Measurements from ENCODE around the gene SFRP4. TPM values are rescaled to one million over a fixed set of nuclear protein-coding genes. Genes with fewer than 3 reads are reported as not detected.

SFRP4 gene
- total and polyA plus RNA-seq, 10 of the 15 experiments (the other 5 are each of a cell fraction or from before 2014, with no cell fraction given) = 0.02 to 0.15 (median 0.14) TPM; not detected in 7

GRCh38 chr7:37915438-37915837 is 1.2 kb downstream of the SFRP4 start (continued):
- TF ChIP-seq, protein P1, sequence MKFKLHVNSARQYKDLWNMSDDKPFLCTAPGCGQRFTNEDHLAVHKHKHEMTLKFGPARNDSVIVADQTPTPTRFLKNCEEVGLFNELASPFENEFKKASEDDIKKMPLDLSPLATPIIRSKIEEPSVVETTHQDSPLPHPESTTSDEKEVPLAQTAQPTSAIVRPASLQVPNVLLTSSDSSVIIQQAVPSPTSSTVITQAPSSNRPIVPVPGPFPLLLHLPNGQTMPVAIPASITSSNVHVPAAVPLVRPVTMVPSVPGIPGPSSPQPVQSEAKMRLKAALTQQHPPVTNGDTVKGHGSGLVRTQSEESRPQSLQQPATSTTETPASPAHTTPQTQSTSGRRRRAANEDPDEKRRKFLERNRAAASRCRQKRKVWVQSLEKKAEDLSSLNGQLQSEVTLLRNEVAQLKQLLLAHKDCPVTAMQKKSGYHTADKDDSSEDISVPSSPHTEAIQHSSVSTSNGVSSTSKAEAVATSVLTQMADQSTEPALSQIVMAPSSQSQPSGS (IDR thresholded peaks at IDR 0.05; ENCODE audit: low read length) = no peak
- TF ChIP-seq MXI1 (IDR thresholded peaks at IDR 0.05; ENCODE audit: low read depth, low read length) (no peak), ZNF274 (IDR thresholded peaks at IDR 0.05; ENCODE audit: insufficient read depth, insufficient read length) (no peak), NFIC (IDR thresholded peaks at IDR 0.05; ENCODE audit: low read depth, low read length) (no peak), CHD4 (IDR thresholded peaks at IDR 0.05) (no peak), GABPA (IDR thresholded peaks at IDR 0.05; ENCODE audit: low read depth) (no peak), ZNF207 (IDR thresholded peaks at IDR 0.05; ENCODE audit: borderline replicate concordance) (no peak), NBN (IDR thresholded peaks at IDR 0.05) (0 out of 2 replicates have a peak, but pooled peaks have one; percentile 23), BMI1 (IDR thresholded peaks at IDR 0.05; ENCODE audit: borderline replicate concordance) (peak; percentile 76; the same call in 1 of the 2 replicates), HCFC1 (IDR thresholded peaks at IDR 0.05; ENCODE audit: low read length) (no peak), PRDM15 (CRISPR knock-in tag; IDR thresholded peaks at IDR 0.05) (no peak), ATF7 (IDR thresholded peaks at IDR 0.05; ENCODE audit: low read depth) (peak; percentile 53), SUPT20H (IDR thresholded peaks at IDR 0.05; ENCODE audit: borderline replicate concordance, control insufficient read depth, low read depth, low read length) (no peak), SMAD1 (IDR thresholded peaks at IDR 0.05; ENCODE audit: low read depth, partially characterized antibody) (peak; percentile 96), ZNF217 (IDR thresholded peaks at IDR 0.05) (peak; percentile 61; the same call in 1 of the 2 replicates), YBX1 (IDR thresholded peaks at IDR 0.05) (no peak), CBX3 (IDR thresholded peaks at IDR 0.05; ENCODE audit: borderline replicate concordance, low read depth) (no peak)
- TF ChIP-seq, protein P2, sequence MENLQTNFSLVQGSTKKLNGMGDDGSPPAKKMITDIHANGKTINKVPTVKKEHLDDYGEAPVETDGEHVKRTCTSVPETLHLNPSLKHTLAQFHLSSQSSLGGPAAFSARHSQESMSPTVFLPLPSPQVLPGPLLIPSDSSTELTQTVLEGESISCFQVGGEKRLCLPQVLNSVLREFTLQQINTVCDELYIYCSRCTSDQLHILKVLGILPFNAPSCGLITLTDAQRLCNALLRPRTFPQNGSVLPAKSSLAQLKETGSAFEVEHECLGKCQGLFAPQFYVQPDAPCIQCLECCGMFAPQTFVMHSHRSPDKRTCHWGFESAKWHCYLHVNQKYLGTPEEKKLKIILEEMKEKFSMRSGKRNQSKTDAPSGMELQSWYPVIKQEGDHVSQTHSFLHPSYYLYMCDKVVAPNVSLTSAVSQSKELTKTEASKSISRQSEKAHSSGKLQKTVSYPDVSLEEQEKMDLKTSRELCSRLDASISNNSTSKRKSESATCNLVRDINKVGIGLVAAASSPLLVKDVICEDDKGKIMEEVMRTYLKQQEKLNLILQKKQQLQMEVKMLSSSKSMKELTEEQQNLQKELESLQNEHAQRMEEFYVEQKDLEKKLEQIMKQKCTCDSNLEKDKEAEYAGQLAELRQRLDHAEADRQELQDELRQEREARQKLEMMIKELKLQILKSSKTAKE (IDR thresholded peaks at IDR 0.05; ENCODE audit: low read depth, poor library complexity, severe bottlenecking) = peak; percentile 69
- TF ChIP-seq, protein P3, sequence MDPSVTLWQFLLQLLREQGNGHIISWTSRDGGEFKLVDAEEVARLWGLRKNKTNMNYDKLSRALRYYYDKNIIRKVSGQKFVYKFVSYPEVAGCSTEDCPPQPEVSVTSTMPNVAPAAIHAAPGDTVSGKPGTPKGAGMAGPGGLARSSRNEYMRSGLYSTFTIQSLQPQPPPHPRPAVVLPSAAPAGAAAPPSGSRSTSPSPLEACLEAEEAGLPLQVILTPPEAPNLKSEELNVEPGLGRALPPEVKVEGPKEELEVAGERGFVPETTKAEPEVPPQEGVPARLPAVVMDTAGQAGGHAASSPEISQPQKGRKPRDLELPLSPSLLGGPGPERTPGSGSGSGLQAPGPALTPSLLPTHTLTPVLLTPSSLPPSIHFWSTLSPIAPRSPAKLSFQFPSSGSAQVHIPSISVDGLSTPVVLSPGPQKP (IDR thresholded peaks at IDR 0.05; ENCODE audit: low read depth, low read length) = no peak
- TF ChIP-seq, protein P4, sequence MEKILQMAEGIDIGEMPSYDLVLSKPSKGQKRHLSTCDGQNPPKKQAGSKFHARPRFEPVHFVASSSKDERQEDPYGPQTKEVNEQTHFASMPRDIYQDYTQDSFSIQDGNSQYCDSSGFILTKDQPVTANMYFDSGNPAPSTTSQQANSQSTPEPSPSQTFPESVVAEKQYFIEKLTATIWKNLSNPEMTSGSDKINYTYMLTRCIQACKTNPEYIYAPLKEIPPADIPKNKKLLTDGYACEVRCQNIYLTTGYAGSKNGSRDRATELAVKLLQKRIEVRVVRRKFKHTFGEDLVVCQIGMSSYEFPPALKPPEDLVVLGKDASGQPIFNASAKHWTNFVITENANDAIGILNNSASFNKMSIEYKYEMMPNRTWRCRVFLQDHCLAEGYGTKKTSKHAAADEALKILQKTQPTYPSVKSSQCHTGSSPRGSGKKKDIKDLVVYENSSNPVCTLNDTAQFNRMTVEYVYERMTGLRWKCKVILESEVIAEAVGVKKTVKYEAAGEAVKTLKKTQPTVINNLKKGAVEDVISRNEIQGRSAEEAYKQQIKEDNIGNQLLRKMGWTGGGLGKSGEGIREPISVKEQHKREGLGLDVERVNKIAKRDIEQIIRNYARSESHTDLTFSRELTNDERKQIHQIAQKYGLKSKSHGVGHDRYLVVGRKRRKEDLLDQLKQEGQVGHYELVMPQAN (conservative IDR thresholded peaks at IDR 0.05) = no peak

Measured in GM12878 (cell line).